Endodermal cell (in vitro differentiated cells): ENCODE measurements around the gene DNAJC6. TPM values are rescaled to one million over a fixed set of nuclear protein-coding genes. Genes with fewer than 3 reads are reported as not detected.

ENCODE experiments used
- DNase-seq: peaks from one replicate; pipeline ENCODE4 v3.0.0-alpha.2; 2017
- H3K27ac ChIP-seq: 2 replicates; pipeline ENCODE4 v1.5.1; 2013; ENCODE audit warnings: mild to moderate bottlenecking, low read depth, low read length, moderate library complexity
- H3K27me3 ChIP-seq: 2 replicates; pipeline ENCODE4 v1.6.1; 2013; ENCODE audit warnings: mild to moderate bottlenecking, low read length, moderate library complexity; ENCODE audit not compliant: insufficient read depth, control insufficient read depth, poor library complexity, severe bottlenecking
- H3K36me3 ChIP-seq: 2 replicates; pipeline ENCODE4 v1.7.0; 2013; ENCODE audit warnings: mild to moderate bottlenecking, low read length, moderate library complexity; ENCODE audit not compliant: control insufficient read depth, insufficient read depth
- H3K4me1 ChIP-seq: one replicate; pipeline ENCODE4 v1.7.0; 2013; ENCODE audit warnings: low read length; ENCODE audit not compliant: control insufficient read depth, insufficient read depth
- H3K4me3 ChIP-seq: 2 replicates; pipeline ENCODE4 v1.5.1; 2013; ENCODE audit warnings: mild to moderate bottlenecking, low read length, moderate library complexity
- H3K9ac ChIP-seq: 2 replicates; pipeline ENCODE4 v1.6.1; 2013; ENCODE audit warnings: mild to moderate bottlenecking, low read length, moderate library complexity; ENCODE audit not compliant: poor library complexity, severe bottlenecking; ENCODE audit errors: extremely low read depth
- H3K9me3 ChIP-seq: 2 replicates; pipeline ENCODE4 v1.6.1; 2013; ENCODE audit warnings: mild to moderate bottlenecking, low read length, moderate library complexity; ENCODE audit not compliant: control insufficient read depth
- H3K27ac Mint-ChIP-seq: 2 replicates; pipeline ENCODE4 v1.8.0; 2020; ENCODE audit warnings: mixed read lengths
- H3K27me3 Mint-ChIP-seq: 2 replicates; pipeline ENCODE4 v1.8.0; 2021; ENCODE audit warnings: mild to moderate bottlenecking, mixed read lengths; ENCODE audit not compliant: insufficient read depth
- H3K36me3 Mint-ChIP-seq: 2 replicates; pipeline ENCODE4 v1.8.0; 2020; ENCODE audit warnings: low read depth, mixed read lengths
- H3K4me1 Mint-ChIP-seq: 2 replicates; pipeline ENCODE4 v1.8.0; 2020; ENCODE audit warnings: mixed read lengths
- H3K4me3 Mint-ChIP-seq: 2 replicates; pipeline ENCODE4 v1.8.0; 2020; ENCODE audit warnings: mild to moderate bottlenecking, moderate library complexity, mixed read lengths
- H3K9me3 Mint-ChIP-seq: 2 replicates; pipeline ENCODE4 v1.8.0; 2020; ENCODE audit warnings: mild to moderate bottlenecking, mixed read lengths
- CTCF ChIP-seq: fragments of 200-600 bp; sonication (generic); conservative IDR thresholded peaks from 2 replicates; pipeline ENCODE4 v1.5.0; 2021; ENCODE audit warnings: antibody characterized with exemption, mild to moderate bottlenecking
- WGBS, 2 experiments: methylation state at CpG; one replicate each; pipeline versions ENCODE4 v1.1.5 to v1.1.7; 2013; ENCODE audit warnings: missing lambda C conversion rate in 2 of 2, mixed read lengths in 1 of 2; ENCODE audit not compliant: insufficient coverage in 1 of 2, insufficient read length in 1 of 2; 5-methylcytosine and 5-hydroxymethylcytosine counted together
- total RNA-seq, 2 donors: library from RNA; stranded (reverse); fragmentation: NEBNext Ultra II Directional in 1 of 2; extraction: Animal tissue kit (Norgen Biotek cat#: 25700) in 1 of 2; gene quantifications; 2 replicates in 1 of 2; 3 replicates in 1 of 2; pipeline ENCODE4 v1.2.1, GENCODE V29; 2021

The DNAJC6 gene
- total RNA-seq, 2 donors from 2014 or later = 17.4 to 33.9 TPM

GRCh38 chr1:65425697-65426096 lies 116.4 kb downstream of the DNAJC6 start:
- Histone ChIP-seq H3K27ac (peak overlapping the region; percentile 16), H3K4me3 (no peak overlapping the region), H3K4me1 (no peaks in the 10 kb centered on the region), H3K27me3 (no peaks in the 10 kb centered on the region), H3K9ac (no peak overlapping the region), H3K36me3 (peaks cover 50% of the 10 kb centered on the region), H3K9me3 (no peaks in the 10 kb centered on the region)
- H3K27ac Mint-ChIP-seq = peak overlapping the region; percentile 81
- no peaks in the 10 kb centered on the region for H3K9me3 Mint-ChIP-seq
- DNase-seq = peak; percentile 66
- no peaks in the 10 kb centered on the region for H3K27me3 Mint-ChIP-seq
- no peak overlapping the region for H3K4me3 Mint-ChIP-seq
- TF ChIP-seq CTCF = no peak
- WGBS, 2 experiments = 86 to 90% methylated on average over 1 to 3 of the region's 3 CpGs
- H3K4me1 Mint-ChIP-seq = peaks cover 12% of the 10 kb centered on the region
- peaks cover 43% of the 10 kb centered on the region for H3K36me3 Mint-ChIP-seq

GRCh38 chr1:65429078-65429477 lies 119.7 kb downstream of the DNAJC6 start:
- no peaks in the 10 kb centered on the region for H3K27me3 Mint-ChIP-seq
- H3K4me1 ChIP-seq = peaks cover 10% of the 10 kb centered on the region
- peaks cover 68% of the 10 kb centered on the region for H3K36me3 ChIP-seq
- WGBS, 2 experiments = 94 to 100% methylated on average over 2 of the region's 2 CpGs
- H3K9me3 Mint-ChIP-seq = no peaks in the 10 kb centered on the region
- H3K4me3 ChIP-seq = no peak overlapping the region
- no peak for DNase-seq
- H3K9ac ChIP-seq = no peak overlapping the region
- no peaks in the 10 kb centered on the region for H3K27me3 ChIP-seq
- H3K36me3 Mint-ChIP-seq = peaks cover 45% of the 10 kb centered on the region
- H3K27ac Mint-ChIP-seq = no peak overlapping the region
- H3K9me3 ChIP-seq = no peaks in the 10 kb centered on the region
- H3K4me3 Mint-ChIP-seq = no peak overlapping the region
- no peak for TF ChIP-seq CTCF
- no peak overlapping the region for H3K27ac ChIP-seq
- H3K4me1 Mint-ChIP-seq = peaks cover 18% of the 10 kb centered on the region

- H3K4me3 ChIP-seq = no peak overlapping the region
- no peaks in the 10 kb centered on the region for H3K9me3 ChIP-seq
- H3K27me3 ChIP-seq = no peaks in the 10 kb centered on the region
- no peak for DNase-seq
- no peak for TF ChIP-seq CTCF
- no peak overlapping the region for H3K27ac ChIP-seq
- H3K9me3 Mint-ChIP-seq = no peaks in the 10 kb centered on the region
- peaks cover 66% of the 10 kb centered on the region for H3K36me3 ChIP-seq
- no peak overlapping the region for H3K9ac ChIP-seq
- H3K27me3 Mint-ChIP-seq = no peaks in the 10 kb centered on the region
- no peak overlapping the region for H3K4me3 Mint-ChIP-seq
- peaks cover 18% of the 10 kb centered on the region for H3K4me1 Mint-ChIP-seq
- peaks cover 10% of the 10 kb centered on the region for H3K4me1 ChIP-seq
- peaks cover 45% of the 10 kb centered on the region for H3K36me3 Mint-ChIP-seq
- H3K27ac Mint-ChIP-seq = no peak overlapping the region
- WGBS, 2 experiments = 88 to 90% methylated on average over 5 to 7 of the region's 7 CpGs
Observed at GRCh38 chr1:65429806-65430205, 120.5 kb downstream of the DNAJC6 start.
